Sigmoid colon (tissue), 4 donors: ENCODE measurements around the gene SLC6A11.

Experiments
- CTCF ChIP-seq, 4 experiments: fragments of 450-650 bp in 3 of 4; fragments of 200-600 bp in 1 of 4; IDR thresholded peaks; one replicate each; pipeline ENCODE4 v1.5.1; 2016 to 2019; ENCODE audit warnings: antibody characterized with exemption in 4 of 4, mild to moderate bottlenecking in 3 of 4, moderate library complexity in 2 of 4
- POLR2A ChIP-seq, 2 donors: fragments of 450-650 bp; IDR thresholded peaks; one replicate each; pipeline ENCODE4 v1.6.1; 2016; ENCODE audit warnings: antibody characterized with exemption in 2 of 2, mild to moderate bottlenecking in 2 of 2, moderate library complexity in 2 of 2
- POLR2AphosphoS5 ChIP-seq, 4 donors: sonication (generic); formaldehyde crosslinking; IDR thresholded peaks; one replicate each; pipeline ENCODE4 v1.6.1; 2017; ENCODE audit warnings: antibody characterized with exemption in 4 of 4

- TF ChIP-seq CTCF (IDR thresholded peaks at IDR 0.05) (no peak), POLR2A (IDR thresholded peaks at IDR 0.05) (no peak), POLR2AphosphoS5 (IDR thresholded peaks at IDR 0.05) (no peak)
These were observed 109.6 kb downstream of the SLC6A11 start for GRCh38 chr3:10925436-10926255.
